Fibroblast of lung (primary cell): Measurements from ENCODE around the gene CLN5.

ENCODE experiments used
- EZH2 ChIP-seq: IDR thresholded peaks from 2 replicates; pipeline ENCODE4 v1.5.1; 2012; ENCODE audit warnings: low read length, control low read depth, mild to moderate bottlenecking; ENCODE audit errors: missing control alignments
- TF ChIP-seq, protein P1 (sequence below), 2 donors: IDR thresholded peaks in 1 of 2; conservative IDR thresholded peaks in 1 of 2; 1 replicate in 1 of 2; 2 replicates in 1 of 2; pipeline ENCODE4 v1.5.1; 2011 to 2012; ENCODE audit warnings: low read length in 2 of 2, control low read depth in 1 of 2, inconsistent platforms in 1 of 2, low read depth in 1 of 2, mild to moderate bottlenecking in 1 of 2

DNA sequence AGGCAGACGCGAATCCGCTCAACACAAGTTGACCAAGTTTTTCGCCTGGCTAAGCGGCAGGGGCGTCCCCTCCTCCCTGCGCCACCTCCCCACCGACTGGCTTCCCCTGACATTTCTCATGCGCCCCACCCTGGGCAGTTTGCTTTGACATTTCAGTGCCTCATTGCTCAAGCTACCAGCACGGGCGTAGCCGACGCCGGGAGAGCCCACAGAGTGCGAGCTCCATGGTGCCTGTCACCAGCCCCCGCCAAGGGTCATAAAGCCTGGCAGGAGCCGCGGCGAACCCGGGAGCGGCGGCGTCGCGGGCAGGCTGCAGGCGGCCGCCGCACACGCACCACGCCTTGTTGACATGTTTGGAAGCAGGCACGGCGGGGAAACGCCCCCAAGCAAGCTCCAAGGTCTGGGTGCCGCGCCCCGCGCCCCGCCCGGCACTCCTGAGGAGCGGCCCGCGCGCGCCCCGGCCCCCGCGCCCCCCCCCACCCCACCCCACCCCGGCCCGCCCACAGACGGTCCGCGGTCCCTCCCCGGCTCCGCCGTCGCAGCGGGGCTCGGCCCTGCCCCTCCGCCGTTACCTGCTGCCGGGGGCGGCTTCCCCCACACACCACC lies 34.5 kb downstream of the CLN5 start:
- TF ChIP-seq, protein P1, sequence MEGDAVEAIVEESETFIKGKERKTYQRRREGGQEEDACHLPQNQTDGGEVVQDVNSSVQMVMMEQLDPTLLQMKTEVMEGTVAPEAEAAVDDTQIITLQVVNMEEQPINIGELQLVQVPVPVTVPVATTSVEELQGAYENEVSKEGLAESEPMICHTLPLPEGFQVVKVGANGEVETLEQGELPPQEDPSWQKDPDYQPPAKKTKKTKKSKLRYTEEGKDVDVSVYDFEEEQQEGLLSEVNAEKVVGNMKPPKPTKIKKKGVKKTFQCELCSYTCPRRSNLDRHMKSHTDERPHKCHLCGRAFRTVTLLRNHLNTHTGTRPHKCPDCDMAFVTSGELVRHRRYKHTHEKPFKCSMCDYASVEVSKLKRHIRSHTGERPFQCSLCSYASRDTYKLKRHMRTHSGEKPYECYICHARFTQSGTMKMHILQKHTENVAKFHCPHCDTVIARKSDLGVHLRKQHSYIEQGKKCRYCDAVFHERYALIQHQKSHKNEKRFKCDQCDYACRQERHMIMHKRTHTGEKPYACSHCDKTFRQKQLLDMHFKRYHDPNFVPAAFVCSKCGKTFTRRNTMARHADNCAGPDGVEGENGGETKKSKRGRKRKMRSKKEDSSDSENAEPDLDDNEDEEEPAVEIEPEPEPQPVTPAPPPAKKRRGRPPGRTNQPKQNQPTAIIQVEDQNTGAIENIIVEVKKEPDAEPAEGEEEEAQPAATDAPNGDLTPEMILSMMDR (conservative IDR thresholded peaks at IDR 0.05 in 1 of 2, IDR thresholded peaks at IDR 0.05 in 1 of 2; ENCODE audit: low read depth in 1 of 2, low read length in 2 of 2) = no peak
- TF ChIP-seq EZH2 = no peak
